ENCODE data around the gene ACSS2.

The ACSS2 gene

GRCh38 chr20:34942301-34942700, 65.9 kb downstream of the ACSS2 start:
- Histone ChIP-seq H3K9ac (ENCODE audit: low read length) (no peak overlapping the region), H3K9me2 (ENCODE audit: low read depth, low read length) (no peaks in the 10 kb centered on the region), H3K4me2 (ENCODE audit: low read length) (no peak overlapping the region), H3K9me3 (ENCODE audit: low read length) (no peaks in the 10 kb centered on the region), H3K79me2 (ENCODE audit: insufficient read depth, low read length) (no peaks in the 10 kb centered on the region), H4K20me1 (ENCODE audit: insufficient read depth, low read length) (no peaks in the 10 kb centered on the region), H3K36me3 (ENCODE audit: insufficient read depth, low read length) (peaks cover 61% of the 10 kb centered on the region), H3K27me3 (ENCODE audit: insufficient read depth, low read length) (no peaks in the 10 kb centered on the region), H3K27ac (ENCODE audit: low read depth, low read length, poor library complexity, severe bottlenecking) (no peak overlapping the region), H3K4me1 (ENCODE audit: insufficient read depth, low read length, severe bottlenecking) (peaks cover 6% of the 10 kb centered on the region), H2AFZ (ENCODE audit: low read length) (no peak overlapping the region), H3F3A (ENCODE audit: insufficient read depth, low read length) (no peaks in the 10 kb centered on the region), H3K4me3 (ENCODE audit: low read depth, low read length, poor library complexity, severe bottlenecking) (no peak overlapping the region)
- no peak for TF ChIP-seq EZH2 (IDR thresholded peaks at IDR 0.05; ENCODE audit: borderline replicate concordance, low read length)
- TF ChIP-seq CTCF (IDR thresholded peaks at IDR 0.05; ENCODE audit: low read length): no peak

- Histone ChIP-seq H3K27me3 (ENCODE audit: insufficient read depth, low read length) (no peaks in the 10 kb centered on the region), H3F3A (ENCODE audit: insufficient read depth, low read length) (no peaks in the 10 kb centered on the region), H3K9me2 (ENCODE audit: low read depth, low read length) (no peaks in the 10 kb centered on the region), H3K27ac (ENCODE audit: low read depth, low read length, poor library complexity, severe bottlenecking) (no peak overlapping the region), H3K9me3 (ENCODE audit: low read length) (no peaks in the 10 kb centered on the region), H3K4me3 (ENCODE audit: low read depth, low read length, poor library complexity, severe bottlenecking) (no peak overlapping the region), H3K4me2 (ENCODE audit: low read length) (no peak overlapping the region), H3K9ac (ENCODE audit: low read length) (no peak overlapping the region), H3K4me1 (ENCODE audit: insufficient read depth, low read length, severe bottlenecking) (peaks cover under 1% of the 10 kb centered on the region), H3K36me3 (ENCODE audit: insufficient read depth, low read length) (peaks cover 61% of the 10 kb centered on the region), H3K79me2 (ENCODE audit: insufficient read depth, low read length) (no peaks in the 10 kb centered on the region), H2AFZ (ENCODE audit: low read length) (no peak overlapping the region), H4K20me1 (ENCODE audit: insufficient read depth, low read length) (no peaks in the 10 kb centered on the region)
- no peak for TF ChIP-seq EZH2 (IDR thresholded peaks at IDR 0.05; ENCODE audit: borderline replicate concordance, low read length)
Measured at GRCh38 chr20:34943808-34944567, 67.6 kb downstream of the ACSS2 start.

- Histone ChIP-seq H3K4me1 (ENCODE audit: insufficient read depth, low read length, severe bottlenecking) (no peaks in the 10 kb centered on the region), H3K4me2 (ENCODE audit: low read length) (no peak overlapping the region), H3K27ac (ENCODE audit: low read depth, low read length, poor library complexity, severe bottlenecking) (no peak overlapping the region), H3K9me3 (ENCODE audit: low read length) (no peaks in the 10 kb centered on the region), H3K27me3 (ENCODE audit: insufficient read depth, low read length) (no peaks in the 10 kb centered on the region), H2AFZ (ENCODE audit: low read length) (no peak overlapping the region), H3K79me2 (ENCODE audit: insufficient read depth, low read length) (no peaks in the 10 kb centered on the region), H4K20me1 (ENCODE audit: insufficient read depth, low read length) (no peaks in the 10 kb centered on the region), H3F3A (ENCODE audit: insufficient read depth, low read length) (no peaks in the 10 kb centered on the region), H3K36me3 (ENCODE audit: insufficient read depth, low read length) (peaks cover 62% of the 10 kb centered on the region), H3K4me3 (ENCODE audit: low read depth, low read length, poor library complexity, severe bottlenecking) (no peak overlapping the region), H3K9me2 (ENCODE audit: low read depth, low read length) (no peaks in the 10 kb centered on the region), H3K9ac (ENCODE audit: low read length) (no peak overlapping the region)
- TF ChIP-seq CTCF (IDR thresholded peaks at IDR 0.05; ENCODE audit: low read length) (no peak), EZH2 (IDR thresholded peaks at IDR 0.05; ENCODE audit: borderline replicate concordance, low read length) (no peak)
Measured at GRCh38 chr20:34945315-34946077, 69.1 kb downstream of the ACSS2 start.
